Panc1 (cell line): ENCODE results near the gene DLL1. TPM values are rescaled to one million over a fixed set of nuclear protein-coding genes. Genes with fewer than 3 reads are reported as not detected.

Experiments used
- ATAC-seq: fragments of 200-7000 bp; cut with Tn5 transposase; 2 replicates; pipeline ENCODE4 v1.9.1; 2020; ENCODE audit warnings: mild to moderate bottlenecking, moderate library complexity
- BruUV-seq: library from RNA; stranded (reverse); fragments of 400-500 nt; replicated peaks from 2 replicates; lab custom pipeline; 2021; lab: Mats Ljungman, UMichigan
- CTCF ChIA-PET: fragments of 300-600 bp; sonication (Branson Sonifier 250); formaldehyde crosslinking; loops from one replicate; lab custom pipeline; 2022; ENCODE audit warnings: antibody characterized with exemption; lab: Charles Lee
- POLR2A ChIA-PET: fragments of 300-600 bp; sonication (Branson Sonifier 250); formaldehyde crosslinking; loops from one replicate; lab custom pipeline; 2022; ENCODE audit warnings: antibody characterized with exemption; lab: Charles Lee
- DNase-seq: peaks from one replicate; pipeline ENCODE4 v3.0.0-alpha.2; 2010; ENCODE audit warnings: low read depth, low spot score
- H3K27ac ChIP-seq: 2 replicates; pipeline ENCODE4 v1.5.1; 2011; ENCODE audit warnings: mild to moderate bottlenecking, low read length, inconsistent platforms
- H3K27me3 ChIP-seq: fragments of 200-500 bp; sonication (Bioruptor generic); 2 replicates; pipeline ENCODE4 v1.6.0; 2014; ENCODE audit warnings: low read length, inconsistent platforms; ENCODE audit not compliant: control insufficient read depth, insufficient read depth
- H3K36me3 ChIP-seq: fragments of 200-500 bp; sonication (Bioruptor generic); 2 replicates; pipeline ENCODE4 v1.5.1; 2014; ENCODE audit warnings: inconsistent platforms, mild to moderate bottlenecking, low read length, moderate library complexity; ENCODE audit not compliant: control insufficient read depth, insufficient read depth
- H3K4me1 ChIP-seq: 2 replicates; pipeline ENCODE4 v1.5.1; 2011; ENCODE audit warnings: inconsistent platforms, mild to moderate bottlenecking, low read length, moderate library complexity; ENCODE audit not compliant: control insufficient read depth, insufficient read depth
- H3K4me3 ChIP-seq, 2 experiments: 2 replicates each; pipeline ENCODE4 v1.5.1; 2011 to 2012; ENCODE audit warnings: low read depth in 2 of 2, low read length in 2 of 2, mild to moderate bottlenecking in 2 of 2, inconsistent platforms in 1 of 2, moderate library complexity in 1 of 2
- H3K9me3 ChIP-seq: fragments of 200-500 bp; sonication (Bioruptor generic); 2 replicates; pipeline ENCODE4 v1.5.1; 2014; ENCODE audit warnings: low read depth, mild to moderate bottlenecking, inconsistent platforms, low read length, moderate library complexity; ENCODE audit not compliant: control insufficient read depth, insufficient read depth
- POLR2AphosphoS5 ChIP-seq: IDR thresholded peaks from 2 replicates; pipeline ENCODE4 v1.6.1; 2012; ENCODE audit warnings: mild to moderate bottlenecking, low read depth, low read length, moderate library complexity
- SIN3A ChIP-seq: IDR thresholded peaks from 2 replicates; pipeline ENCODE4 v1.6.1; 2012; ENCODE audit warnings: low read depth, mild to moderate bottlenecking, low read length, moderate library complexity, borderline replicate concordance; ENCODE audit not compliant: insufficient read depth
- TCF7L2 ChIP-seq: IDR thresholded peaks from 2 replicates; pipeline ENCODE4 v1.6.1; 2011; ENCODE audit warnings: mild to moderate bottlenecking, low read depth, low read length, inconsistent platforms
- in situ Hi-C: cut with HindIII; loops from 2 replicates; pipeline ENCODE4 v1.10.0; 2016; ENCODE audit warnings: low sequenced_read_pairs, low pct_unique_long_range_greater_than_20kb
- intact Hi-C: fragments of 100-400 bp; cut with micrococcal nuclease; formaldehyde crosslinking; loops from one replicate; pipeline ENCODE4 v1.10.0; 2022; ENCODE audit not compliant: unreplicated experiment
- total RNA-seq: library from RNA; stranded (reverse); gene quantifications from one replicate; pipeline ENCODE4 v1.2.1, GENCODE V29; 2021; ENCODE audit not compliant: unreplicated experiment
- TF ChIP-seq, protein P1 (sequence below): fragments of 450-650 bp; IDR thresholded peaks from 2 replicates; pipeline ENCODE4 v1.5.1; 2017; ENCODE audit warnings: mild to moderate bottlenecking
- TF ChIP-seq, protein P2 (sequence below), 2 experiments: IDR thresholded peaks; 2 replicates each; pipeline ENCODE4 v1.6.1; 2011 to 2012; ENCODE audit warnings: low read depth in 2 of 2, control low read depth in 1 of 2, low read length in 1 of 2, mild to moderate bottlenecking in 1 of 2, moderate library complexity in 1 of 2; ENCODE audit not compliant: insufficient read depth in 1 of 2

DLL1 gene
- total RNA-seq, 1 experiment from 2014 or later = 2.4 TPM

DNA sequence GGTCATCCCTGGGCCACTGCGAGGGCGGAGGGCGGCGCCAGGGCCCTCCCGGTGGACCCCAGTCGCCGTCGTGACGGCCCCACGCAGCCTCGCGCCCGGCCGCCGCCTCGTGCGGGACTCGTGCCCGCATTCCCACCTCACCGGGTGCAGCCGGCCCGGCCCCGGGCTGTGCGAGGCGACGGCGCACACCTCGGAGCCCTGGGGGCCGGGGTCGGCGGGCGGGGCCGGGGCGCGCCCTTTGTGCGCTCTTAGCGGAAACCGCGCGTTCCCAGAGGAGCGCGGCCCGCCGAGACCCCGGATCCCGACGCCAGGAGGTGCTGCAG, 5.5 kb upstream of the DLL1 start:
- intact Hi-C loops = loop anchor here (10.0 kb wide), 1 partner anchor 228 kb away; no protein-coding TSS in a partner anchor

GRCh38 chr6:170295510-170296422, 4.9 kb upstream of the DLL1 start:
- in situ Hi-C loops (no loop called here), intact Hi-C loops (loop anchor here (10.0 kb wide), 1 partner anchor 229 kb away; no protein-coding TSS in a partner anchor)
- Histone ChIP-seq H3K9me3 (no peaks in the 10 kb centered on the region), H3K27me3 (peaks cover 41% of the 10 kb centered on the region), H3K36me3 (no peaks in the 10 kb centered on the region), H3K4me3 (peak overlapping the region; percentile 44 to 54), H3K4me1 (peaks cover 11% of the 10 kb centered on the region), H3K27ac (no peak overlapping the region)
- POLR2A ChIA-PET = no interaction called here
- CTCF ChIA-PET = no interaction called here
- no peak for DNase-seq
- BruUV-seq = no TSS peak
- peak; percentile 30; the same call in 1 of the 2 replicates for ATAC-seq
- no peak for TF ChIP-seq TCF7L2
- TF ChIP-seq, protein P1, sequence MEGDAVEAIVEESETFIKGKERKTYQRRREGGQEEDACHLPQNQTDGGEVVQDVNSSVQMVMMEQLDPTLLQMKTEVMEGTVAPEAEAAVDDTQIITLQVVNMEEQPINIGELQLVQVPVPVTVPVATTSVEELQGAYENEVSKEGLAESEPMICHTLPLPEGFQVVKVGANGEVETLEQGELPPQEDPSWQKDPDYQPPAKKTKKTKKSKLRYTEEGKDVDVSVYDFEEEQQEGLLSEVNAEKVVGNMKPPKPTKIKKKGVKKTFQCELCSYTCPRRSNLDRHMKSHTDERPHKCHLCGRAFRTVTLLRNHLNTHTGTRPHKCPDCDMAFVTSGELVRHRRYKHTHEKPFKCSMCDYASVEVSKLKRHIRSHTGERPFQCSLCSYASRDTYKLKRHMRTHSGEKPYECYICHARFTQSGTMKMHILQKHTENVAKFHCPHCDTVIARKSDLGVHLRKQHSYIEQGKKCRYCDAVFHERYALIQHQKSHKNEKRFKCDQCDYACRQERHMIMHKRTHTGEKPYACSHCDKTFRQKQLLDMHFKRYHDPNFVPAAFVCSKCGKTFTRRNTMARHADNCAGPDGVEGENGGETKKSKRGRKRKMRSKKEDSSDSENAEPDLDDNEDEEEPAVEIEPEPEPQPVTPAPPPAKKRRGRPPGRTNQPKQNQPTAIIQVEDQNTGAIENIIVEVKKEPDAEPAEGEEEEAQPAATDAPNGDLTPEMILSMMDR = no peak
- TF ChIP-seq POLR2AphosphoS5 = no peak
- TF ChIP-seq SIN3A = no peak
- TF ChIP-seq, protein P2, sequence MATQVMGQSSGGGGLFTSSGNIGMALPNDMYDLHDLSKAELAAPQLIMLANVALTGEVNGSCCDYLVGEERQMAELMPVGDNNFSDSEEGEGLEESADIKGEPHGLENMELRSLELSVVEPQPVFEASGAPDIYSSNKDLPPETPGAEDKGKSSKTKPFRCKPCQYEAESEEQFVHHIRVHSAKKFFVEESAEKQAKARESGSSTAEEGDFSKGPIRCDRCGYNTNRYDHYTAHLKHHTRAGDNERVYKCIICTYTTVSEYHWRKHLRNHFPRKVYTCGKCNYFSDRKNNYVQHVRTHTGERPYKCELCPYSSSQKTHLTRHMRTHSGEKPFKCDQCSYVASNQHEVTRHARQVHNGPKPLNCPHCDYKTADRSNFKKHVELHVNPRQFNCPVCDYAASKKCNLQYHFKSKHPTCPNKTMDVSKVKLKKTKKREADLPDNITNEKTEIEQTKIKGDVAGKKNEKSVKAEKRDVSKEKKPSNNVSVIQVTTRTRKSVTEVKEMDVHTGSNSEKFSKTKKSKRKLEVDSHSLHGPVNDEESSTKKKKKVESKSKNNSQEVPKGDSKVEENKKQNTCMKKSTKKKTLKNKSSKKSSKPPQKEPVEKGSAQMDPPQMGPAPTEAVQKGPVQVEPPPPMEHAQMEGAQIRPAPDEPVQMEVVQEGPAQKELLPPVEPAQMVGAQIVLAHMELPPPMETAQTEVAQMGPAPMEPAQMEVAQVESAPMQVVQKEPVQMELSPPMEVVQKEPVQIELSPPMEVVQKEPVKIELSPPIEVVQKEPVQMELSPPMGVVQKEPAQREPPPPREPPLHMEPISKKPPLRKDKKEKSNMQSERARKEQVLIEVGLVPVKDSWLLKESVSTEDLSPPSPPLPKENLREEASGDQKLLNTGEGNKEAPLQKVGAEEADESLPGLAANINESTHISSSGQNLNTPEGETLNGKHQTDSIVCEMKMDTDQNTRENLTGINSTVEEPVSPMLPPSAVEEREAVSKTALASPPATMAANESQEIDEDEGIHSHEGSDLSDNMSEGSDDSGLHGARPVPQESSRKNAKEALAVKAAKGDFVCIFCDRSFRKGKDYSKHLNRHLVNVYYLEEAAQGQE (IDR thresholded peaks at IDR 0.05; ENCODE audit: insufficient read depth in 1 of 2, low read depth in 2 of 2, low read length in 1 of 2) = no peak

More for the DNA sequence above, 5.5 kb upstream of the DLL1 start:
- peak overlapping the region; percentile 44 to 54; a peak in 3 of 4 replicates for H3K4me3 ChIP-seq
- H3K4me1 ChIP-seq = peaks cover 11% of the 10 kb centered on the region
- POLR2A ChIA-PET = no interaction called here
- H3K36me3 ChIP-seq = no peaks in the 10 kb centered on the region
- CTCF ChIA-PET = no interaction called here
- TF ChIP-seq POLR2AphosphoS5 = no peak
- TF ChIP-seq SIN3A = no peak
- TF ChIP-seq TCF7L2 = no peak
- TF ChIP-seq, protein P1 = no peak
- TF ChIP-seq, protein P2 (IDR thresholded peaks at IDR 0.05; ENCODE audit: insufficient read depth in 1 of 2, low read depth in 2 of 2, low read length in 1 of 2) = no peak
- BruUV-seq = no TSS peak
- ATAC-seq = no peak
- in situ Hi-C loops = no loop called here
- DNase-seq = no peak
- no peaks in the 10 kb centered on the region for H3K9me3 ChIP-seq
- H3K27ac ChIP-seq = no peak overlapping the region
- H3K27me3 ChIP-seq = peaks cover 41% of the 10 kb centered on the region
